Astrocyte (in vitro differentiated cells and primary cell): Measurements from ENCODE around the gene CTNNA3. TPM values are rescaled to one million over a fixed set of nuclear protein-coding genes. Genes with fewer than 3 reads are reported as not detected.

Experiments
- DNase-seq: peaks from one replicate; pipeline ENCODE4 v3.0.0-alpha.2; 2010; ENCODE audit warnings: low read depth
- FAIRE-seq: peaks from 2 replicates; lab custom pipeline; 2011; peaks lifted over from hg19 to GRCh38; lab: Jason Lieb, UNC
- H2AFZ ChIP-seq: 2 replicates; pipeline ENCODE4 v1.6.0; 2012; ENCODE audit warnings: low read depth, low read length, inconsistent platforms
- H3K27ac ChIP-seq: 2 replicates; pipeline ENCODE4 v1.5.1; 2011; ENCODE audit warnings: low read depth, low read length, inconsistent platforms
- H3K27me3 ChIP-seq: 2 replicates; pipeline ENCODE4 v1.6.0; 2011; ENCODE audit warnings: low read length, inconsistent platforms; ENCODE audit not compliant: insufficient read depth
- H3K36me3 ChIP-seq: 2 replicates; pipeline ENCODE4 v1.5.1; 2011; ENCODE audit warnings: low read length, inconsistent platforms; ENCODE audit not compliant: insufficient read depth
- H3K4me1 ChIP-seq: 2 replicates; pipeline ENCODE4 v1.5.1; 2011; ENCODE audit warnings: low read length, inconsistent platforms; ENCODE audit not compliant: insufficient read depth
- H3K4me2 ChIP-seq: 2 replicates; pipeline ENCODE4 v1.6.0; 2012; ENCODE audit warnings: low read length, inconsistent platforms
- H3K4me3 ChIP-seq: 2 replicates; pipeline ENCODE4 v1.5.1; 2011; ENCODE audit warnings: low read depth, mild to moderate bottlenecking, low read length, inconsistent platforms; ENCODE audit not compliant: insufficient read depth
- H3K79me2 ChIP-seq: 2 replicates; pipeline ENCODE4 v1.6.0; 2012; ENCODE audit warnings: mild to moderate bottlenecking, low read length, inconsistent platforms; ENCODE audit not compliant: insufficient read depth
- H3K9ac ChIP-seq: 2 replicates; pipeline ENCODE4 v1.6.0; 2012; ENCODE audit warnings: mild to moderate bottlenecking, low read length, inconsistent platforms
- H3K9me3 ChIP-seq: 2 replicates; pipeline ENCODE4 v1.5.1; 2012; ENCODE audit warnings: low read depth, mild to moderate bottlenecking, low read length, inconsistent platforms; ENCODE audit not compliant: insufficient read depth
- H4K20me1 ChIP-seq: 2 replicates; pipeline ENCODE4 v1.6.0; 2012; ENCODE audit warnings: low read length, inconsistent platforms; ENCODE audit not compliant: insufficient read depth
- H3K27ac Mint-ChIP-seq: one replicate; pipeline ENCODE4 v1.8.0; 2021; ENCODE audit warnings: mild to moderate bottlenecking, mixed read lengths; ENCODE audit not compliant: unreplicated experiment
- H3K27me3 Mint-ChIP-seq: one replicate; pipeline ENCODE4 v1.8.0; 2021; ENCODE audit warnings: low read depth, mixed read lengths; ENCODE audit not compliant: unreplicated experiment
- H3K36me3 Mint-ChIP-seq: one replicate; pipeline ENCODE4 v1.8.0; 2021; ENCODE audit warnings: low read depth, mixed read lengths; ENCODE audit not compliant: unreplicated experiment
- H3K4me1 Mint-ChIP-seq: one replicate; pipeline ENCODE4 v1.8.0; 2021; ENCODE audit warnings: low read depth, mixed read lengths; ENCODE audit not compliant: unreplicated experiment
- H3K4me3 Mint-ChIP-seq: one replicate; pipeline ENCODE4 v1.8.0; 2021; ENCODE audit warnings: mild to moderate bottlenecking, moderate library complexity, mixed read lengths; ENCODE audit not compliant: unreplicated experiment
- H3K9me3 Mint-ChIP-seq: one replicate; pipeline ENCODE4 v1.8.0; 2021; ENCODE audit warnings: mild to moderate bottlenecking, mixed read lengths; ENCODE audit not compliant: unreplicated experiment
- CTCF ChIP-seq: IDR thresholded peaks from 2 replicates; pipeline ENCODE4 v1.5.1; 2011; ENCODE audit warnings: low read depth, mild to moderate bottlenecking, inconsistent platforms, low read length, moderate library complexity; ENCODE audit not compliant: insufficient read depth
- EZH2 ChIP-seq: IDR thresholded peaks from 2 replicates; pipeline ENCODE4 v1.6.1; 2012; ENCODE audit warnings: mild to moderate bottlenecking, low read length, inconsistent platforms; ENCODE audit not compliant: insufficient read depth
- total RNA-seq: library from RNA; stranded (reverse); gene quantifications from 2 replicates; pipeline ENCODE4 v1.2.1, GENCODE V29; 2021

CTNNA3 gene
- total RNA-seq, 1 donor from 2014 or later = 0.73 TPM

DNA sequence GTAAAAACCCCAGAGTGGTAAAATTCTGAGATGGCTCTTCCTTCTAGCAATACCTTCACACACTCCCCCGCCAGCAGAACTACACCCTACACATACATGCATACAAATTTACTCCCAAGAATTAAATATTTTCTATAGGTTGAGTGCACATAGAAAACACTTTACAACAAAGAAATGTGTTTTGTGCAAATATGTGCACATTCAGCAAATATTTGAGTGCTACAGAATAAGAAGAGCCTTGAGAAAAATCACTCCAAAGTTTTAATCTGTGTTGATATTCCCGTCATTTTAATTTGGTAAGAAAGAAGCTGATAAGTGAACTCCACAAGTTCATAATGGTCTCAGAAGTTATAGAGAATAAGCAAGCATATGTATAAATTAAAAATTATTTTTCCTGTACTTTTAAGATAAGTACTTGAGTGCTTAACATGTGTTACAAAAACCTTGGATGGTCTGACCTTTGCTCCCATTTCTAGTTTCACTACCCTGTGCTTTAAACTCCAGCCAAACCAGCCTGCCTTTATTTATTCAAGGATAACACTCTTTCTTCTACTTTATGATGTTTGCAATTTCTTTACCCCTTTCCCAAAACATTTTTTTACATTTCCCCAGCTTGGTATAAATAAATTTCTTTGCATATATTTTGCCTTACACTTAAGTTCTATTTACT is 1503.7 kb downstream of the CTNNA3 start:
- no peak overlapping the region for H3K9ac ChIP-seq
- H4K20me1 ChIP-seq = no peaks in the 10 kb centered on the region
- H3K36me3 Mint-ChIP-seq = no peaks in the 10 kb centered on the region
- H3K9me3 Mint-ChIP-seq = no peaks in the 10 kb centered on the region
- H3K4me2 ChIP-seq = no peak overlapping the region
- DNase-seq (no peak), FAIRE-seq (no peak)
- H3K27ac ChIP-seq = no peak overlapping the region
- peaks cover 3% of the 10 kb centered on the region for H3K4me1 Mint-ChIP-seq
- H3K4me1 ChIP-seq = no peaks in the 10 kb centered on the region
- H3K27me3 ChIP-seq = no peaks in the 10 kb centered on the region
- TF ChIP-seq CTCF (no peak), EZH2 (no peak)
- H3K9me3 ChIP-seq = no peaks in the 10 kb centered on the region
- H3K4me3 Mint-ChIP-seq = no peak overlapping the region
- no peak overlapping the region for H3K4me3 ChIP-seq
- H3K36me3 ChIP-seq = no peaks in the 10 kb centered on the region
- no peaks in the 10 kb centered on the region for H3K79me2 ChIP-seq
- H3K27me3 Mint-ChIP-seq = no peaks in the 10 kb centered on the region
- H2AFZ ChIP-seq = no peak overlapping the region
- no peak overlapping the region for H3K27ac Mint-ChIP-seq

DNA sequence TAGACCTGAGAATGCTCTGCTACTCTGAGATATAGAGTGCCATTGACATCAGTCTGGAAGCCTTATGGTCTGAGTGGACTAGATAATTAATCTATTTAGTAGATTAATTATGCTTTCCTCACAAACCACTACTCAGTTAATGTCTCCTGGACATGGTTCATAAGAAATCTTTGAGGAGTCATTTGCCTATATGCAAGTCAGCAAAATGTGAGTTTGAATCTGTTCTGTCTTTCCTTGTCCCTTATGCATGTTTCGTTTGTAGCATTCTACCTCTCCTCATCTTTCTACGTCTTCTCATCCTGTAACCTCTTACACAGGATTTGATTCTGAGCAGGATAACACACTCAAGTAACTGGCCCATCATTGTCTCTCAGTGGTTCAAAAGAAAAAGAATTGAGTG is 1505.6 kb downstream of the CTNNA3 start:
- Histone ChIP-seq H3K27me3 (no peaks in the 10 kb centered on the region), H3K4me3 (no peak overlapping the region), H3K4me1 (no peaks in the 10 kb centered on the region), H3K4me2 (no peak overlapping the region), H3K9ac (no peak overlapping the region), H2AFZ (no peak overlapping the region), H3K27ac (no peak overlapping the region), H4K20me1 (no peaks in the 10 kb centered on the region), H3K9me3 (no peaks in the 10 kb centered on the region), H3K36me3 (no peaks in the 10 kb centered on the region), H3K79me2 (no peaks in the 10 kb centered on the region)
- no peaks in the 10 kb centered on the region for H3K27me3 Mint-ChIP-seq
- no peak overlapping the region for H3K27ac Mint-ChIP-seq
- TF ChIP-seq EZH2 (no peak), CTCF (no peak)
- H3K36me3 Mint-ChIP-seq = no peaks in the 10 kb centered on the region
- H3K9me3 Mint-ChIP-seq = no peaks in the 10 kb centered on the region
- FAIRE-seq (no peak), DNase-seq (no peak)
- no peak overlapping the region for H3K4me3 Mint-ChIP-seq
- peaks cover 8% of the 10 kb centered on the region for H3K4me1 Mint-ChIP-seq

DNA sequence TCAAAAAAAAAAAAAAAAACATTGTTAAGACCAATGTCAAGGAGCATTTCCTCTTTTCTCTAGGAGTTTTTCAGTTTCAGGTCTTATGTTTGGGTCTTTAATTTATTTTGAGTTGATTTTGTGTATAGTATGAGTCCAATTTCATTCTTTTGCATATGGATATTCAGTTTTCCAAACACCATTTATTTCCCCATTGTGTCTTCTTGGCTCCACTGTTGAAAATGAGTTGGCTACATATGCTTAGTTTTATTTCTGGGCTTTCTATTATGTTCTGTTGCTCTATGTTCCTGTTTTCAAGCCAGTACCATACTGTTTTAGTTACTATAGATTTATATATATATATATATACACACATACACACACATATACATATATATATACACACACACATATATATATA is 1506.7 kb downstream of the CTNNA3 start:
- no peaks in the 10 kb centered on the region for H3K36me3 Mint-ChIP-seq
- H3K4me1 ChIP-seq = no peaks in the 10 kb centered on the region
- FAIRE-seq = no peak
- no peaks in the 10 kb centered on the region for H3K9me3 Mint-ChIP-seq
- no peaks in the 10 kb centered on the region for H3K36me3 ChIP-seq
- H3K27ac Mint-ChIP-seq = no peak overlapping the region
- no peaks in the 10 kb centered on the region for H3K27me3 Mint-ChIP-seq
- peaks cover 8% of the 10 kb centered on the region for H3K4me1 Mint-ChIP-seq
- H3K4me3 ChIP-seq = no peak overlapping the region
- H3K4me2 ChIP-seq = no peak overlapping the region
- H3K4me3 Mint-ChIP-seq = no peak overlapping the region
- no peaks in the 10 kb centered on the region for H3K27me3 ChIP-seq
- H2AFZ ChIP-seq = no peak overlapping the region
- no peaks in the 10 kb centered on the region for H3K79me2 ChIP-seq
- TF ChIP-seq EZH2 (no peak), CTCF (no peak)
- DNase-seq = no peak
- no peak overlapping the region for H3K27ac ChIP-seq
- H4K20me1 ChIP-seq = no peaks in the 10 kb centered on the region
- H3K9me3 ChIP-seq = no peaks in the 10 kb centered on the region
- no peak overlapping the region for H3K9ac ChIP-seq
